Uterus (tissue), 2 donors: ENCODE measurements around the gene MEPE.

Source experiments
- POLR2A ChIP-seq, 2 donors: fragments of 450-650 bp; IDR thresholded peaks; one replicate each; pipeline ENCODE4 v1.6.1; 2016; ENCODE audit warnings: antibody characterized with exemption in 2 of 2, mild to moderate bottlenecking in 1 of 2, moderate library complexity in 1 of 2
- TF ChIP-seq, protein P1 (sequence below), 4 experiments: fragments of 200-600 bp in 2 of 4; fragments of 450-650 bp in 2 of 4; sonication (generic) in 2 of 4; IDR thresholded peaks; one replicate each; pipeline ENCODE4 v1.5.1; 2016 to 2019; ENCODE audit warnings: antibody characterized with exemption in 4 of 4, mild to moderate bottlenecking in 2 of 4, moderate library complexity in 1 of 4

DNA sequence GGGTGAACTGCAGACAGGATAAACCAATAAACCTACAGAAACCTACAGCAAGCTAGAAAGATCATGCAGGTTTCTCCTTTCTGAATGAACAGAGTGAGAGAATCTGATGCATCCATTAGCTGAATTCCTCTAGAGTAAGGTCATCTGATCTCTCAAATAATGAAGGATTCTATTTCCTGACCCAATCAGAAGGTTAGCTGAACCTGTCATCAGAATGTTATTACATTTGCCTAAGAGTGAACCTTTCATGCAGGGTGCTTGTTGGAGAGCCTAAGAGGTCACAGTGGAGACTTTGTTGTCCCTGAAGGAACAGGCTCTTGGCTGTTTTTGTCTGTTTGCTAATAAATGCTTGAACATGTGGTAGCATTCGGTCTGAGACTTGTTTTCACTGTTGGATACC is 24.0 kb downstream of the MEPE start:
- TF ChIP-seq, protein P1, sequence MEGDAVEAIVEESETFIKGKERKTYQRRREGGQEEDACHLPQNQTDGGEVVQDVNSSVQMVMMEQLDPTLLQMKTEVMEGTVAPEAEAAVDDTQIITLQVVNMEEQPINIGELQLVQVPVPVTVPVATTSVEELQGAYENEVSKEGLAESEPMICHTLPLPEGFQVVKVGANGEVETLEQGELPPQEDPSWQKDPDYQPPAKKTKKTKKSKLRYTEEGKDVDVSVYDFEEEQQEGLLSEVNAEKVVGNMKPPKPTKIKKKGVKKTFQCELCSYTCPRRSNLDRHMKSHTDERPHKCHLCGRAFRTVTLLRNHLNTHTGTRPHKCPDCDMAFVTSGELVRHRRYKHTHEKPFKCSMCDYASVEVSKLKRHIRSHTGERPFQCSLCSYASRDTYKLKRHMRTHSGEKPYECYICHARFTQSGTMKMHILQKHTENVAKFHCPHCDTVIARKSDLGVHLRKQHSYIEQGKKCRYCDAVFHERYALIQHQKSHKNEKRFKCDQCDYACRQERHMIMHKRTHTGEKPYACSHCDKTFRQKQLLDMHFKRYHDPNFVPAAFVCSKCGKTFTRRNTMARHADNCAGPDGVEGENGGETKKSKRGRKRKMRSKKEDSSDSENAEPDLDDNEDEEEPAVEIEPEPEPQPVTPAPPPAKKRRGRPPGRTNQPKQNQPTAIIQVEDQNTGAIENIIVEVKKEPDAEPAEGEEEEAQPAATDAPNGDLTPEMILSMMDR (IDR thresholded peaks at IDR 0.05): no peak
- TF ChIP-seq POLR2A (IDR thresholded peaks at IDR 0.05): no peak
